Inferior parietal cortex (tissue), 1 donor: ENCODE measurements around the gene EFEMP2.

Source experiments
- DNase-seq: peaks from one replicate; pipeline ENCODE4 v3.0.0-alpha.2; 2016; ENCODE audit errors: extremely low spot score

Gene EFEMP2

DNA sequence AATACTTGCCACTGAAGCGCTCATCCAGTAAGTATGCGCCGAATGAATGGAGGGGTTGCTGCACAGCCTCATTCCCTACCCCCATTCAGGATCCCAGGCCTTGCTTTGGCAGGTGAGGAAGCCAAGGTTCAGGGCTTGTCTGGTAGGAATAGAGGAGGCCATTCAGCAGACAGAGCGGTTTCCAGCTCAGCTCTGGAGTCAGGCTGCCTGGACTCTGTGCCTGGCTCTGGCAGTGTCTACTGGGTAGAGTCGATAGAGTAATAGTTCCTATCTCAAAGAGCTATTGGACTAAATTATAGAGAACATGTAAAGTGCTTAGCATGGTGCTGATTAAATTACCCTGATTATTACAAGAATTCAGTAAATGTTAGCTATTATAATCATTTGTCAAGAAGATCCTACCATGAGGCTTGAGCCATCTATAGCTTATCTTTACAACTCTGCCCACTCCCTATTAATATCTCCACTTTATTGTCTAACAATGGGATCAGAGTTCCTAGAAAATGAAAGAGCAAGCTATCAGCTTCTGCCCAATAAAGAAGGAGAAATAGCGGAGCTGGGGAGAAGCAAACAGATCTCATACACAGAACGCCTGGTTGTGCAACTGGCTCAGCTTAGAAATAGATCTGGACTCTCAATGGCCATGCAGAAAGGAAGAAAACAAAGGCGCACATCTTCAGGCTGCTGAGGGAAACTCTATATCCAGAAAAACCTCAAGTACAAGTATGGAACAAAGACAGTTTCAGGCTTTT, 45.4 kb downstream of the EFEMP2 start:
- DNase-seq = no peak

DNA sequence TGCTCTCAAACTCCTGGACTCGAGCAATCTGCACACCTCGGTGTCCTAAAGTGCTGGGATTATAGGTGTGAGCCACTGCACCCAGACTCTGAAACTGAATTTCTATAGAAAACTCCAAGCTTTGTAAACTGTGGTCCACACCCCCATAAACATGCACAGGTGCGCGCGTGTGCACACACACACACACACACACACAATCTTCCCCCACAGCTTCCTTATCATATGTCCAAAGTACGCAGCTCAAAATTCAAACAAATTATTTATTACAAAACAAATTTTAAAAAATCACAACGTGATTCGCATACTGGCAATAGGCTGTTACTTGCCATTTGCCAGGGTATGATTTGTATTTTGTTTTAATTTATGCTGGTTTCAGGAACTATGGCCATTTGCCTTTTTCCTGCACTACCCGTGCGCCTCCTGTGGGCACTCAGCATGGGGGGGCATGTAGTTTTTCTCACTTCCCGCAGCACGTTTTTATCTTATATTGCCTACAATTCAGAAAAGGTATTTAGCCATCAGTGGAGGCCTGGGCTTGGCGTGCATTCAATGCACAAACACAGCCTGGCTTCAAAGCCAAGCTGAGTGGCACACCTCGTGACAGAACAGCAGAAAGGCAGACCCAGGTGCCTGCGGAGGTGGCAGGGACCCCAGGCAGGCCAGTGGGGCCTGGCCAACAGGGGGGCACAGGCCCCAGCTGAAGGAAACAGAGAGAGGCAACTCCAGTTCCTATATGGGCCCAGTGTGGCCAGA, 49.6 kb downstream of the EFEMP2 start:
- no peak for DNase-seq

- DNase-seq = no peak
These were observed 51.5 kb downstream of the EFEMP2 start for GRCh38 chr11:65821107-65821506.

- peak; percentile 92 for DNase-seq
These were observed 54.5 kb downstream of the EFEMP2 start for GRCh38 chr11:65817835-65818680.

DNA sequence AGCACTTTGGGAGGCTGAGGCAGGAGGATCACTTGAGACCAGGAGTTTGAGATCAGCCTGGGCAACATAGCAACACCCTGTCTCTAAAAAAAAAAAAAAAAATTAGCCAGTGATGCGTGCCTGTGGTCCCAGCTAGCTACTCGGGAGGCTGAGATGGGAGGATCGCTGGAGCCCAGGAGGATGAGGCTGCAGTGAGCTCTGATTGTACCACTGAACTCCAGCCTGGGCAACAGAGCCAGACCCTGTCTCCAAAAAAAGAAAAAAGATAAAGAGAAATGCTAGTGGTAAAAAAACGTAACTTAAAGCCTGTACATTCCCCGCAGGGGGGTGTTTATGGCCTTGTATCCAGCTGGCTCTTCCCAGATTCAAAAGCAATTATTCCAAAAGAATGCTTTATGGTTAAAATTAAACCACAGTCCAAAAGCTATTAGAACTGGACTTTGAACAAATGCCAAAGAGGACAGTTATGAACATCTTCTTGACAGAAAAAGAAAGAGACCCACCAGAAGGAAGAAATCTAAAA, 55.2 kb downstream of the EFEMP2 start:
- DNase-seq = no peak

- no peak for DNase-seq
These were observed 55.9 kb downstream of the EFEMP2 start for GRCh38 chr11:65816696-65817095.
